ENCODE measurements around the gene OR2T11. TPM values are rescaled to one million over a fixed set of nuclear protein-coding genes. Genes with fewer than 3 reads are reported as not detected.

OR2T11 gene
- total RNA-seq, 1 donor from 2014 or later = not detected

Other genes starting within 250 kb of the OR2T11 start
- gene OR2T1, start 232.0 kb downstream of the OR2T11 start, total RNA-seq = not detected in 2 replicates
- not detected in 2 replicates for gene OR2T2, start 189.5 kb downstream of the OR2T11 start, total RNA-seq
- not detected in 2 replicates for gene OR2T3, start 161.7 kb downstream of the OR2T11 start, total RNA-seq
- gene OR2T5, start 146.5 kb downstream of the OR2T11 start, total RNA-seq = not detected in 2 replicates
- gene OR2G6, start 127.0 kb downstream of the OR2T11 start, total RNA-seq = not detected in 2 replicates
- not detected in 2 replicates for gene OR2T29, start 72.3 kb downstream of the OR2T11 start, total RNA-seq
- gene OR2T34, start 60.3 kb downstream of the OR2T11 start, total RNA-seq = not detected in 2 replicates
- gene OR2T10, start 37.4 kb downstream of the OR2T11 start, total RNA-seq = not detected in 2 replicates
- not detected in 2 replicates for gene OR2T35, start 10.2 kb upstream of the OR2T11 start, total RNA-seq
- gene OR2T27, start 20.4 kb upstream of the OR2T11 start, total RNA-seq = not detected in 2 replicates
- gene OR14I1, start 67.7 kb upstream of the OR2T11 start, total RNA-seq = not detected in 2 replicates
- gene LYPD8, start 120.7 kb upstream of the OR2T11 start, total RNA-seq = not detected in 2 replicates
- 36.1 and 38.3 TPM in 2 replicates for gene SH3BP5L, start 190.8 kb upstream of the OR2T11 start, total RNA-seq
- gene ZNF672, start 203.1 kb upstream of the OR2T11 start, total RNA-seq = 28.7 and 33.8 TPM in 2 replicates
- gene ZNF692, start 224.0 kb upstream of the OR2T11 start, total RNA-seq = 20.4 and 32.0 TPM in 2 replicates